ENCODE results near the gene CPNE9.
A peak's percentile ranks its signal among the peaks of the same experiment; 100 is the strongest.

The CPNE9 gene

DNA sequence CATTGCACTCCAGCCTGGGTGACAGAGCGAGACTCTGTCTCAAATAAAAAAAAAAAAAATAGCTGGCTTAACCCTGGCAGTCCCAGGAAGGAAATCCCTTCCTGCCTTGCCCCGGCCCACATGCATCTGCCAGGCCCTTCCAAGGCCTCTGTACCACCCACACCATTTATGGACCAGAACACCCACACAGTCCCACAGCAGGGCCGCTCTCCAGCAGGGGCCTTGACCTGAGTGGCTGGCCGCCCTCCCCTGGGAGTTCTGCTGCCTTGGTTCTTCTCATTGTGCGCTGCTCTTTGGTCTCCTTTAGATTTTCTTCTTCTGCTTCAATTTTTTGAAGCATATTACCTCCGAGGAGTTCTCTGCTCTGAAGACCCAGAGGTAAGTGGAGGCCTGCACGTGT, 16.1 kb upstream of the CPNE9 start:
- DNase-seq (ENCODE audit: low spot score), result no peak

DNA sequence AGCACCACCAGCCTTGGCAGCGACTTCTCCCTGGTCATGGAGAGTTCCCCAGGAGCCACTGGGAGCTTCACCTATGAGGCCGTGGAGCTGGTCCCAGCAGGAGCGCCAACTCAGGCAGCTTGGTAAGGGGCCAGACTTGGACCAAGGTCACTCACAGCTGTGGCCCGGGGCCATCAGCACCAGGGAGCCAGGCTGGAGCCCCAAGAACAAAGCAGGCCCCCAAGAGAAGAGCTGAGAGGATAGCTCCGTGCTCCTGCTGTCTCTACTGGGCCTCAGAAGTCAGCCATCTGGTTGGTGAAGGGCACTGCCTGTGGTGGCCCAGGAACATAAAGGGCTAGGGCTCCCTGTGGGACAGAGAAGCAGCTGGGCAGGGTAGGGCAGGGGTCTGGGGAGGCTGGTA, 14.7 kb upstream of the CPNE9 start:
- no peak for DNase-seq (ENCODE audit: low spot score)

GRCh38 chr3:9689757-9690156, 13.9 kb upstream of the CPNE9 start:
- no peak for DNase-seq (ENCODE audit: low spot score)

DNA sequence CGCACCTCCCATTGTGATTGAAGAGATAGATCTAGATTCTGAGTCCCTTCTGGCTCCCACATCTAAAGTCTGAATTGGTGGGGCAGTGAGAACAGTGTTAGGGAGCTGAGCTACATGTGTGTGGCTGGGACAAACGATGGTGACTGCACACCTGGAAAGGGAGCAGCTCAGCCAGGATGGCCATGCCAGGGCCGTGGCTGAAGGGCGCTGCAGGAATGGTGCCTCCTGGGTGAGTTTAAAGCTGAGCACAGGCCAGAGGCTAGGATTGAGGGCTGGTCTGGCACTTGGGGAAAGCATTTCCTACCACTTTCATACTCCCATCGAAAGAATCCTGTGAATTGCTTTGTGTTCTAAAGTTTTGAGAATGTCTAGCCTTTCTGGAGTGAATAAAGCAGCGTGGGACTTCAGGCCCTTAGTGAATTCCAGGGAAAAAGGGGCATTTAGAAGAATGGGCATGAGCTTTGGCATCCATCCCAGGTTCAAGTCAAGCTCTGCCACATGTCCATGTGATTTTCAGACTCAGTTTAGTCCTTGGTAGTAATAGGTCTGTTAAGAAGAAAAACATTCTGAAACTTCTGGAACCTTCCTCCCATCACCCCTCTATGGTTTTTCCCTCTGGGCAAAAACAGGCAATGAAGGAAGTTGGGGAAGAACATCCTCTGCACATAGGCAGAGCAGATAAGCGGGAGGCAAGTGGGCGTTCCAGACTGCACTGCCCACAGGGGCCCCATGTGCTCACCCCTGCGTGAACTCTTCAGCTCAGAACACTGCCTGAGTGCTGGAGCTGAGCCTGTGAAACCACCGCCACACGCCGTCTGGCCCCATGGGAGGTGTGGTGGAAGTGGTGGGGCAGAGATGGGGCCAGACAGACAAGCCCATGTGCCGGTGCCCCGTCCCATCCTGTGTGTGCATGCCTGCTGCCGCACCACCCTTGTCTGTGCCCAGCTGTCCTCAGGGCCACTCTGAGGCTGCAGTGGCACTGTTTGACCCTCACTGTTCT, 12.9 kb upstream of the CPNE9 start:
- no peak for DNase-seq (ENCODE audit: low spot score)

GRCh38 chr3:9691636-9692035, 12.0 kb upstream of the CPNE9 start:
- no peak for DNase-seq (ENCODE audit: low spot score)

GRCh38 chr3:9692416-9692815, 11.2 kb upstream of the CPNE9 start:
- no peak for DNase-seq (ENCODE audit: low spot score)

GRCh38 chr3:9695345-9695744, 8.3 kb upstream of the CPNE9 start:
- no peak for DNase-seq (ENCODE audit: low spot score)

- DNase-seq (ENCODE audit: low spot score), result no peak
Measured at GRCh38 chr3:9695746-9696145, 7.9 kb upstream of the CPNE9 start.

GRCh38 chr3:9696480-9697220, 7.0 kb upstream of the CPNE9 start:
- no peak for DNase-seq (ENCODE audit: low spot score)

GRCh38 chr3:9697892-9698291, 5.7 kb upstream of the CPNE9 start:
- DNase-seq (ENCODE audit: low spot score), result no peak

- DNase-seq (ENCODE audit: low spot score), result no peak
Measured at GRCh38 chr3:9698293-9698692, 5.3 kb upstream of the CPNE9 start.

- DNase-seq (ENCODE audit: low spot score), result no peak
Measured at GRCh38 chr3:9700536-9700935, 3.1 kb upstream of the CPNE9 start.

- DNase-seq (ENCODE audit: low spot score), result no peak
Measured at GRCh38 chr3:9701006-9701405, 2.6 kb upstream of the CPNE9 start.

DNA sequence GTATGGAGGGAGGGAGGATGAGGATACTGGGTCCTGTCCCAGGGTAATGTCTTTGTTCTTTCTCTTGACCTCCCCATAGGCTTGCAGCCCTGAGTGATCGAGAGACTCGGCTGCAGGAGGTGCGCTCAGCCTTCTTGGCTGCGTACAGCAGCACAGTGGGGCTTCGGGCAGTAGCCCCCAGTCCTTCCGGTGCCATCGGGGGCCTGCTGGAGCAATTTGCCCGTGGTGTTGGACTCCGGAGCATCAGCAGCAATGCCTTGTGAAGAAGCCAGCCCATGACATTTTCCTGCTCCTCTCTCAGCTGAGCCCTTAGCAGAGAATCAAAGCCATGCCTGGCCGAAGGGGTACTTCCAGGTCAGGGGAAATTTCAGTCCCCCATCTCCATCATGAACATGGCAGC, 1.9 kb upstream of the CPNE9 start:
- no peak for DNase-seq (ENCODE audit: low spot score)

GRCh38 chr3:9703240-9703639, 393 bp upstream of the CPNE9 start:
- no peak for DNase-seq (ENCODE audit: low spot score)

- no peak for DNase-seq (ENCODE audit: low spot score)
Measured at GRCh38 chr3:9704347-9705322, 1.0 kb downstream of the CPNE9 start.

GRCh38 chr3:9710174-9710739, 6.6 kb downstream of the CPNE9 start:
- no peak for DNase-seq (ENCODE audit: low spot score)

DNA sequence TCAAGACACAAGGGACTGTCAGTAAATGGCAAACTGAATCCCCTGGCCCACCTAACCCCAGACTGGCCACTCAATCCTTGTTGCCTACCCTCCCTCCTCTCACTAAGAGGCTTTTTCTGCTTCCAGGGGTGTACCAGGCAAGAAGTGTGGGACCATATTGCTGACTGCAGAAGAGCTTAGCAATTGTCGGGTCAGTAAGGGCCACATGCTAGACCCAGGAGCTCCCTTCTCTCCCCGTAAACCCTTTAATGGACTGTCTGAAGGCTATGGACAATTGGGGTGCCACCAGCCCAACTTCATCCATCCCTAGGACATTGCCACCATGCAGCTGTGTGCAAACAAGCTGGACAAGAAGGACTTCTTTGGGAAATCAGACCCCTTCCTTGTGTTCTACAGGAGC, 8.8 kb downstream of the CPNE9 start:
- no peak for DNase-seq (ENCODE audit: low spot score)

- DNase-seq (ENCODE audit: low spot score), result no peak
Measured at GRCh38 chr3:9713142-9713541, 9.5 kb downstream of the CPNE9 start.

DNA sequence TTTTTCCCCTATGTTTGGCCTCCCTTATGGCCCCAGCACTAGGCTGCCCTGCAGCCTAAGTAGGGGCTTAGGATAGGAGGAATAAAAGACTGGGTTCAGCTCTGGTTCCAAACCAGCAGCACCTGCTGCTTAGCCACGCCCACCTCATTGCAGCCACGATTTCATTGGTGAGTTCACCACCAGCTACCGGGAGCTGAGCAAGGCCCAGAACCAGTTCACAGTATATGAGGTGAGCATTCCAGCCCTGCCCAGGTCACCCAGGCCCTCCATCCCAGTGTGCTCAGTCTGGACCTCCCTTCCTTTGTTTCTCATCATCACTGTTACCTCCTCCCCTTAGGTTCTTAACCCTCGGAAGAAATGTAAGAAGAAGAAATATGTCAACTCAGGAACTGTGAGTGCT, 11.5 kb downstream of the CPNE9 start:
- no peak for DNase-seq (ENCODE audit: low spot score)

GRCh38 chr3:9715764-9716437, 12.3 kb downstream of the CPNE9 start:
- DNase-seq (ENCODE audit: low spot score), result peak; percentile 86
